ENCODE data around the gene EEF2. TPM values are rescaled to one million over a fixed set of nuclear protein-coding genes. Genes with fewer than 3 reads are reported as not detected.
"Not testable (repeated sequence)": the region's sequence is repeated elsewhere in the genome, so short reads cannot be mapped to it uniquely, and the experiment has no call there.

The EEF2 gene
- total RNA-seq, 1 experiment from 2014 or later, result 1,124 TPM

GRCh38 chr19:3958836-3959765, 26.2 kb downstream of the EEF2 start:
- no peak for TF ChIP-seq EZH2 (IDR thresholded peaks at IDR 0.05; ENCODE audit: low read length, unreplicated experiment)
- TF ChIP-seq, protein P1, sequence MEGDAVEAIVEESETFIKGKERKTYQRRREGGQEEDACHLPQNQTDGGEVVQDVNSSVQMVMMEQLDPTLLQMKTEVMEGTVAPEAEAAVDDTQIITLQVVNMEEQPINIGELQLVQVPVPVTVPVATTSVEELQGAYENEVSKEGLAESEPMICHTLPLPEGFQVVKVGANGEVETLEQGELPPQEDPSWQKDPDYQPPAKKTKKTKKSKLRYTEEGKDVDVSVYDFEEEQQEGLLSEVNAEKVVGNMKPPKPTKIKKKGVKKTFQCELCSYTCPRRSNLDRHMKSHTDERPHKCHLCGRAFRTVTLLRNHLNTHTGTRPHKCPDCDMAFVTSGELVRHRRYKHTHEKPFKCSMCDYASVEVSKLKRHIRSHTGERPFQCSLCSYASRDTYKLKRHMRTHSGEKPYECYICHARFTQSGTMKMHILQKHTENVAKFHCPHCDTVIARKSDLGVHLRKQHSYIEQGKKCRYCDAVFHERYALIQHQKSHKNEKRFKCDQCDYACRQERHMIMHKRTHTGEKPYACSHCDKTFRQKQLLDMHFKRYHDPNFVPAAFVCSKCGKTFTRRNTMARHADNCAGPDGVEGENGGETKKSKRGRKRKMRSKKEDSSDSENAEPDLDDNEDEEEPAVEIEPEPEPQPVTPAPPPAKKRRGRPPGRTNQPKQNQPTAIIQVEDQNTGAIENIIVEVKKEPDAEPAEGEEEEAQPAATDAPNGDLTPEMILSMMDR (conservative IDR thresholded peaks at IDR 0.05; ENCODE audit: low read depth, low read length), result no peak
- TF ChIP-seq EZH2phosphoT487 (IDR thresholded peaks at IDR 0.05; ENCODE audit: borderline replicate concordance, low read length), result no peak
- no peak overlapping the region for H2AFZ ChIP-seq (ENCODE audit: low read length)
- H4K20me1 ChIP-seq (ENCODE audit: low read length), result no peaks in the 10 kb centered on the region
- H3K4me3 ChIP-seq (ENCODE audit: low read length), result no peak overlapping the region
- no peaks in the 10 kb centered on the region for H3K27me3 ChIP-seq (ENCODE audit: low read length)
- H3K4me2 ChIP-seq (ENCODE audit: low read length), result no peak overlapping the region
- no peak overlapping the region for H3K9ac ChIP-seq (ENCODE audit: low read length)
- POLR2A ChIA-PET (ENCODE audit: unreplicated experiment), result no interaction called here
- H3K9me2 ChIP-seq (replicated peaks; ENCODE audit: low read length), result no peaks in the 10 kb centered on the region
- no TSS peak for BruUV-seq (replicated peaks)
- intact Hi-C loops (cut with micrococcal nuclease), result no loop called here
- H3F3A ChIP-seq (ENCODE audit: low read length, unreplicated experiment), result no peaks in the 10 kb centered on the region
- H3K27ac ChIP-seq (ENCODE audit: low read length), result no peak overlapping the region
- no peaks in the 10 kb centered on the region for H3K9me3 ChIP-seq (ENCODE audit: low read length)
- CTCF ChIA-PET, result no interaction called here
- no peaks in the 10 kb centered on the region; the same call in 1 of the 2 replicates for H3K36me3 ChIP-seq (ENCODE audit: low read depth, low read length)
- no peak for ATAC-seq
- no peaks in the 10 kb centered on the region for H3K4me1 ChIP-seq (ENCODE audit: insufficient read depth, low read length)
- no peaks in the 10 kb centered on the region for H3K79me2 ChIP-seq (ENCODE audit: low read length)
- no peak for DNase-seq

- no peaks in the 10 kb centered on the region for H3F3A ChIP-seq (ENCODE audit: low read length, unreplicated experiment)
- H3K9ac ChIP-seq (ENCODE audit: low read length), result no peak overlapping the region
- no peaks in the 10 kb centered on the region for H3K9me3 ChIP-seq (ENCODE audit: low read length)
- H3K4me1 ChIP-seq (ENCODE audit: insufficient read depth, low read length), result no peaks in the 10 kb centered on the region
- H3K27me3 ChIP-seq (ENCODE audit: low read length), result no peaks in the 10 kb centered on the region
- DNase-seq (no peak), ATAC-seq (no peak)
- no peaks in the 10 kb centered on the region for H3K9me2 ChIP-seq (replicated peaks; ENCODE audit: low read length)
- TF ChIP-seq EZH2 (IDR thresholded peaks at IDR 0.05; ENCODE audit: low read length, unreplicated experiment) (no peak), EZH2phosphoT487 (IDR thresholded peaks at IDR 0.05; ENCODE audit: borderline replicate concordance, low read length) (no peak)
- H4K20me1 ChIP-seq (ENCODE audit: low read length), result no peaks in the 10 kb centered on the region
- ChIA-PET CTCF (no interaction called here), POLR2A (ENCODE audit: unreplicated experiment) (no interaction called here)
- no peak overlapping the region for H3K4me2 ChIP-seq (ENCODE audit: low read length)
- H3K79me2 ChIP-seq (ENCODE audit: low read length), result no peaks in the 10 kb centered on the region
- H3K27ac ChIP-seq (ENCODE audit: low read length), result no peak overlapping the region
- no peak overlapping the region for H2AFZ ChIP-seq (ENCODE audit: low read length)
- intact Hi-C loops (cut with micrococcal nuclease), result no loop called here
- H3K4me3 ChIP-seq (ENCODE audit: low read length), result no peak overlapping the region
- H3K36me3 ChIP-seq (ENCODE audit: low read depth, low read length), result no peaks in the 10 kb centered on the region; the same call in 1 of the 2 replicates
- no TSS peak for BruUV-seq (replicated peaks)
Measured at GRCh38 chr19:3955688-3956087, 29.6 kb downstream of the EEF2 start.

DNA sequence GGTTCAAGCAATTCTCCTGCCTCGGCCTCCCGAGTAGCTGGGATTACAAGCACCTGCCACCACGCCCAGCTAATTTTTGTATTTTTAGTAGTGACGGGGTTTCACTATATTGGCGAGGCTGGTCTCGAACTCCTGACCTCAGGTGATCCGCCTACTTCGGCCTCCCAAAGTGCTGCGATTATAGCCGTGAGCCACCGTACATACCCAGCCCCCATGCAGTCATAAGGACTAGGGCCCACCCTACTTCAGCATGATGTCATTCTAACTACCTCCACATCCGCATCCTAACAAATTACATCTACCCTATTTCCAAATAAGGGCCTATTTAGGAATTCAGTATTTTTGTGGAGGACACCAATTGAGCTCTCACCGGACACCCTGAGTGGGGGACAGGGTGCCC, 30.0 kb downstream of the EEF2 start:
- POLR2A ChIA-PET (ENCODE audit: unreplicated experiment); CTCF ChIA-PET; H3K79me2 ChIP-seq (ENCODE audit: low read length); H3K27me3 ChIP-seq (ENCODE audit: low read length); H3F3A ChIP-seq (ENCODE audit: low read length, unreplicated experiment); ATAC-seq; DNase-seq; H3K4me2 ChIP-seq (ENCODE audit: low read length); H3K9me3 ChIP-seq (ENCODE audit: low read length); H3K9me2 ChIP-seq (replicated peaks; ENCODE audit: low read length); H2AFZ ChIP-seq (ENCODE audit: low read length); intact Hi-C loops (cut with micrococcal nuclease); H3K9ac ChIP-seq (ENCODE audit: low read length); H3K36me3 ChIP-seq (ENCODE audit: low read depth, low read length); BruUV-seq (replicated peaks); H3K4me3 ChIP-seq (ENCODE audit: low read length); H3K27ac ChIP-seq (ENCODE audit: low read length); H4K20me1 ChIP-seq (ENCODE audit: low read length); H3K4me1 ChIP-seq (ENCODE audit: insufficient read depth, low read length): not testable (repeated sequence)

Data from PC-3 (cell line).